ENCODE measurements around the gene MOB1A. TPM values are rescaled to one million over a fixed set of nuclear protein-coding genes. Genes with fewer than 3 reads are reported as not detected.

MOB1A gene
- total RNA-seq, 1 donor from 2014 or later = 71.1 TPM

DNA sequence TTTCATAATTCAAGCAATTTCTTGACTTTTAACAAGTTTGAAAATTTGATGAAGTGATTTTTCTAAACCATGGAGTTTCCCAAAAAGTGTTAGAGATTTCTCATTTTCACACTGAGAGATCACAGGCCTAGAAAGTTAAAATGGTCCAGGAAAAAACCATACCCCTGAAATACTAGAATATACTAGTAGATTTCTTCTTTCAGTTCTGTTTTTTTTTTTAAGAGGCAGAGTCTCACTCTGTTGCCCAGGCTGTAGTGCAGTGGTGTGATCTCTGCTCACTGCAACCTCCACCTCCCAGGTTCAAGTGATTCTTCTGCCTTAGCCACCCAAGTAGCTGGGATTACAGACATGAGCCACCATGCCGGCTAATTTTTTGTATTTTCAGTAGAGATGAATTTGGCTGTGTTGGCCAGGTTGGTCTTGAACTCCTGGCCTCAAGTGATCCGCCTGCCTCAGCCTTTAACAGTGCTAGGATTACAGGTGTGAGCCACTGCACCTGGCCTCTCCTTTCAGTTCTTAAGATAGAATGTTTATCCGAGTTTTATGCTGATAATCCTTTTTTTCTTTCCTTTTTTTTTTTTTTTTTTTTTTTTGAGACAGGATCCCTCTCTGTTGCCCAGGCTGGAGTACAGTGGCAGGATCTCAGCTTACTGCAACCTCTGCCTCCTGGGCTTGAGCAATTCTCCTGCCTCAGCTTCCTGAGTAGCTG is 34.2 kb upstream of the MOB1A start:
- FAIRE-seq (no peak), DNase-seq (ENCODE audit: low read depth) (no peak)
- H3K36me3 ChIP-seq (ENCODE audit: control insufficient read depth, insufficient read depth, low read length) = peaks cover 38% of the 10 kb centered on the region
- TF ChIP-seq, protein P1, sequence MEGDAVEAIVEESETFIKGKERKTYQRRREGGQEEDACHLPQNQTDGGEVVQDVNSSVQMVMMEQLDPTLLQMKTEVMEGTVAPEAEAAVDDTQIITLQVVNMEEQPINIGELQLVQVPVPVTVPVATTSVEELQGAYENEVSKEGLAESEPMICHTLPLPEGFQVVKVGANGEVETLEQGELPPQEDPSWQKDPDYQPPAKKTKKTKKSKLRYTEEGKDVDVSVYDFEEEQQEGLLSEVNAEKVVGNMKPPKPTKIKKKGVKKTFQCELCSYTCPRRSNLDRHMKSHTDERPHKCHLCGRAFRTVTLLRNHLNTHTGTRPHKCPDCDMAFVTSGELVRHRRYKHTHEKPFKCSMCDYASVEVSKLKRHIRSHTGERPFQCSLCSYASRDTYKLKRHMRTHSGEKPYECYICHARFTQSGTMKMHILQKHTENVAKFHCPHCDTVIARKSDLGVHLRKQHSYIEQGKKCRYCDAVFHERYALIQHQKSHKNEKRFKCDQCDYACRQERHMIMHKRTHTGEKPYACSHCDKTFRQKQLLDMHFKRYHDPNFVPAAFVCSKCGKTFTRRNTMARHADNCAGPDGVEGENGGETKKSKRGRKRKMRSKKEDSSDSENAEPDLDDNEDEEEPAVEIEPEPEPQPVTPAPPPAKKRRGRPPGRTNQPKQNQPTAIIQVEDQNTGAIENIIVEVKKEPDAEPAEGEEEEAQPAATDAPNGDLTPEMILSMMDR (IDR thresholded peaks at IDR 0.05; ENCODE audit: insufficient read depth, low read length, severe bottlenecking) = no peak
- H3K27me3 ChIP-seq (ENCODE audit: control insufficient read depth, insufficient read depth, low read length) = no peaks in the 10 kb centered on the region
- no peak overlapping the region for H3K4me3 ChIP-seq (ENCODE audit: low read depth, low read length)

DNA sequence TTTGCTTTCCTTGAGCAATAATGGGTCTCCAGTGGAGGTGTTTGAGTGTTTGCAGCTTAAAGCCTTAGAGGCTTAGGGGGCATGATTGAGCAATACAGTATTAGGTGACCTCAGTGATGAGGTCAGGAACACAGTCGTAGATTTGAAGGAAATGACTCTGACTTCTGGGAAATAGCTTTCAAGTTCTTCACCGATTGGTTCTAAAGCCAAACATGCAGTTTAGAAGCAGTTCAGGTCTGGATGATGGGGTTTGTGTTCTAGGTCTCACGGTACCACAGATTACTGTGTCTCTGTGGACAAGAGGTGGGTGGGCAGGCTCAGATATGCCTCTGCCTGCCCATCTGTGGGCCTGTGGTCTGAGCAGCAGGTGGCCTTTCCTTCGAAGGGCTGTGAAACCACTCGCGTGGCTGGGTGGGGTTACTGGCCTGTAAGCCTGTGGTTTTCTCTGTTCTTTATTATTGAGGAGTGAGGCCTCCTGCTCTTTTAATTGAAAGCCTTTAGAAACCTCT is 27.6 kb upstream of the MOB1A start:
- FAIRE-seq (no peak), DNase-seq (ENCODE audit: low read depth) (peak; percentile 74)
- TF ChIP-seq, protein P1 (IDR thresholded peaks at IDR 0.05; ENCODE audit: insufficient read depth, low read length, severe bottlenecking) = no peak
- H3K36me3 ChIP-seq (ENCODE audit: control insufficient read depth, insufficient read depth, low read length) = peaks cover 31% of the 10 kb centered on the region
- H3K4me3 ChIP-seq (ENCODE audit: low read depth, low read length) = no peak overlapping the region
- no peaks in the 10 kb centered on the region for H3K27me3 ChIP-seq (ENCODE audit: control insufficient read depth, insufficient read depth, low read length)

DNA sequence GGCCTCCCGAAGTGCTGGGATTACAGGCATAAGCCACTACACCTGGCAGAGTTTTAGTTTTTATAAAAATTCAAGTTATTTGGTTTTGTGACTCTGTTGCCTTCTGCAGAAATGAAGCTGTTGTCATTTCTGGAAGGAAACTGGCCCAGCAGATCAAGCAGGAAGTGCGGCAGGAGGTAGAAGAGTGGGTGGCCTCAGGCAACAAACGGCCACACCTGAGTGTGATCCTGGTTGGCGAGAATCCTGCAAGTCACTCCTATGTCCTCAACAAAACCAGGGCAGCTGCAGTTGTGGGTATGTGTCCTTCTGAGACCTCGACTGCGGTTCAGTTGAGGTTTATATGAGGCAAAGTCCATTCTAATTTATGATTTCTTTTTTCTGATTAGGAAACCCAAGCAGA is 26.9 kb upstream of the MOB1A start:
- Histone ChIP-seq H3K27me3 (ENCODE audit: control insufficient read depth, insufficient read depth, low read length) (no peaks in the 10 kb centered on the region), H3K36me3 (ENCODE audit: control insufficient read depth, insufficient read depth, low read length) (peaks cover 27% of the 10 kb centered on the region), H3K4me3 (ENCODE audit: low read depth, low read length) (no peak overlapping the region)
- TF ChIP-seq, protein P1 (IDR thresholded peaks at IDR 0.05; ENCODE audit: insufficient read depth, low read length, severe bottlenecking) = no peak
- DNase-seq (ENCODE audit: low read depth) (peak; percentile 57), FAIRE-seq (no peak)

DNA sequence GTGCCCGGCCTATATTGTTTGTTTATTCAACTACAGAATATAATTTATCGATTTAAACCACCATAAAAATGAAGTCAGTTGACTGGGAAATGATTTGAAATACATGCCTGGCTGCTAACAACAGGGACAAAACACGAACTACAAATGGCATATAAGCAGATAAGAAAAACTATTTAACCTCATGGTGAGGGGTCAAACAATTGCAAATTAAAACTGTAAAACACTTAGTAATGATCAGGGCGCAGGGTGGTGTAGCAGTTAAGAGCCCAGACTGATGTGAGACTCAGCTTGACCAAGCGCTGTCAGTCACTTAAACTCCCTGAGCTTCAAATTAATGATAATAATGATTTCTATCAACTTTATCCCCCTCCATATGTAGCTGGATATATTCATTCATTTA is 26.4 kb upstream of the MOB1A start:
- no peak overlapping the region for H3K4me3 ChIP-seq (ENCODE audit: low read depth, low read length)
- DNase-seq (ENCODE audit: low read depth) (no peak), FAIRE-seq (no peak)
- no peaks in the 10 kb centered on the region for H3K27me3 ChIP-seq (ENCODE audit: control insufficient read depth, insufficient read depth, low read length)
- peaks cover 25% of the 10 kb centered on the region for H3K36me3 ChIP-seq (ENCODE audit: control insufficient read depth, insufficient read depth, low read length)
- TF ChIP-seq, protein P1 (IDR thresholded peaks at IDR 0.05; ENCODE audit: insufficient read depth, low read length, severe bottlenecking) = no peak

DNA sequence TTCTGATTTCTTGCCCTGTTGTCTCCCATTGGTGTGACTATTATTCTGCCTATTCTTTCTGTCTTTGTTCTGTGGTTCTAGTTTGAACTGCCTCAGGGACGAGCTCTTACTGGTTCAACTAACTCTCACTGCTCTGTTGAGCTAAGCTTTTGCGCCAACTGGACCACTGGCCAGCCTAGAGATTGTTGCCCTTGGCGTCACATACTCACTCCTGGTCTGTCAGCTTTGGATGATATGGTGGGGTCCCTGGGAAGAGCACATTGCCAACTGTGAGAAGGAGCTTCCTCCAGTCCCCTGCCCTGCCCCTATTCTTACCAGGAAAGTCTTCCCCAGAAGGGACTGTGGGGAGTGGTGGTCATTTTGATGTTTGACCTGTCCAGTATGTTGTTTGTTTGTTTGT is 25.8 kb upstream of the MOB1A start:
- no peaks in the 10 kb centered on the region for H3K27me3 ChIP-seq (ENCODE audit: control insufficient read depth, insufficient read depth, low read length)
- no peak overlapping the region for H3K4me3 ChIP-seq (ENCODE audit: low read depth, low read length)
- TF ChIP-seq, protein P1 (IDR thresholded peaks at IDR 0.05; ENCODE audit: insufficient read depth, low read length, severe bottlenecking) = no peak
- no peak for DNase-seq (ENCODE audit: low read depth)
- peaks cover 20% of the 10 kb centered on the region for H3K36me3 ChIP-seq (ENCODE audit: control insufficient read depth, insufficient read depth, low read length)
- FAIRE-seq = no peak

DNA sequence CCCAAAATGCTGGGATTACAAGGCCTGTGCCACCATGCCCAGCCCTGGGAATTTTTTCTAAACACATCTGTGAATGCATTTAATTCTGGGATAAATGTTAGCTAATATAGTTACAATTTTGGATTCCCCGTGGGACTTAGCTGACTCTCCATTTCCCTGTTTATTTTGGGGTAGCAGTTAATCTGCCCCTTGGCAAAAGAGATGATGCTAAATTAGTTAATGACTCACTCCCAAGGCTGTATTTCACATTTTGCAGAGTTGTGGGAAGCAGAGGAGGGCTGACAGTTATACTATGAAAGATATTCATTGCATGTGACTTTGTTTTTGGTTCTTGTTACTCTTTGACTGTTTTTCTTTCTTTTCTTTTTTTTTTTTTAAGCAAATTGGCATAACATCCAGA is 22.9 kb upstream of the MOB1A start:
- DNase-seq (ENCODE audit: low read depth) (peak; percentile 20), FAIRE-seq (no peak)
- no peak overlapping the region for H3K4me3 ChIP-seq (ENCODE audit: low read depth, low read length)
- no peaks in the 10 kb centered on the region for H3K27me3 ChIP-seq (ENCODE audit: control insufficient read depth, insufficient read depth, low read length)
- TF ChIP-seq, protein P1 (IDR thresholded peaks at IDR 0.05; ENCODE audit: insufficient read depth, low read length, severe bottlenecking) = no peak
- peaks cover 8% of the 10 kb centered on the region for H3K36me3 ChIP-seq (ENCODE audit: control insufficient read depth, insufficient read depth, low read length)

All from bronchial epithelial cell (primary cell).